T-helper 1 cell treated with Interleukin-12 subunit alpha and Interleukin-12 subunit beta and Interleukin-4 antibody, amounts not matched to agents 30 ng/mL and 1 ng/mL, for 36 hours (primary cell): Measurements from ENCODE around the gene APAF1. TPM values are rescaled to one million over a fixed set of nuclear protein-coding genes. Genes with fewer than 3 reads are reported as not detected.

Experiments
- intact Hi-C: fragments of 100-400 bp; cut with micrococcal nuclease; formaldehyde crosslinking; loops from one replicate; pipeline ENCODE4 v1.15.1; 2024
- total RNA-seq: library from RNA; stranded (reverse); gene quantifications from 2 replicates; pipeline ENCODE4 v1.2.3, GENCODE V29; 2022

Gene APAF1
- total RNA-seq, 1 donor from 2014 or later: 32.0 TPM

DNA sequence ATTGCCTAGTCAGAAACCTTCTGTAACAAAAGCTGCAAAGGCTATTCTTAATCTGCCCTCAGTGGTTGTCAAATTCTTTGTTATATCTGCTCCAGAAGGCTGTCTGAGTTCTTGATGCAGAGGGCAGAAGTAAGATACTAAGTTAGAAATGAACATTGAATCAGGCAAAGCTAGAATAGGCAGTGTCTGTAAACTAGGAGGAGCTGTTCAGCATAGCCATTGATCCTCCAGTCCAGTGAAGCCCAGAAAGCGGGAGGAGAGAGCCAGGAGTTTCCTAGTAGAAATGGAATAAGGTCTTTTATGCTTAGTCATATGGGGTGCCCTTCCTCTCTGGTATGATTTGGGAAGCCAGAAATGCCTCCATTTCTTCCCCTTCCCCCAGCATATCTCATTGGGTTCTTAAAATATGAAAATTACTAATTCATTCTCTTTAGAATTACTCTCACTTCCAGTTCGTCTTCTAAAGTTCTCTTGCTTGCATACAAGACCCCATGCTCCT is 76.2 kb downstream of the APAF1 start:
- intact Hi-C loops: no loop called here

DNA sequence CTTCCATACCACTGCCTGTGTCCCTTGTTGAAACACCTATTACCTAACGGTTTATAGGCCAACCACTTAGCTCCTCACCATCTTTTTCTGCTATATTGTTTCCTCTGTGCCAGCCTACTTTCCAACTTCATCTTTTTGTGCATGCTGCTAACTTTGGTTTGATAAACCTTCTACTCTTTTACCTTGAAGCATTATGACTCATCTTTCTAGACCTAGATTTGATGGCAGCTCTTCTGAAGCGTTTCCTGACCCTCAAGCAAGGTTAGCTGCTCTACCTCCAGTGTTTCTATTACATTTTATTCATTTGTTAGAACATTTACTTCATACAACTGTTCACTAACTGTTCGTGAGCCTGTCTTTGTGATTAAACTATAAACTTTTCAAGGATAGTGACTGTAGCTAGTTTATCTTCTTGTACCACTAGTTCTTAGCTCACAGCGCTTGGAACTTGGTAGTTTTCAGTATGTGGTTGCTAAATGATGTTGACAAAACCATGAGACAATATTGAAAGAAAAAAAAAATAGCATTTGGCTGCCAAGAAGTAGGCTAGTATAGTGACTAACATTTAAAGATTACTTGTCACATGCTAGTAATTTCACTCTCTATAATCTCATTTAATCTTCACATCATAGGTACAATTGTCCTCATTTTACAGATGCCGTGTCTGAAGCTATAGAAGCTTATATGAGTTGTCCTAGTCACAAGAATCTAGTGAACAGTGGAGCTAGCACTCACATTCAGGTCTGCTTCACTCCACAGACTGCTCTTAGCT is 79.5 kb downstream of the APAF1 start:
- intact Hi-C loops: loop anchor here (2.0 kb wide), 2 partner anchors 26 to 214 kb away; no protein-coding TSS in a partner anchor

DNA sequence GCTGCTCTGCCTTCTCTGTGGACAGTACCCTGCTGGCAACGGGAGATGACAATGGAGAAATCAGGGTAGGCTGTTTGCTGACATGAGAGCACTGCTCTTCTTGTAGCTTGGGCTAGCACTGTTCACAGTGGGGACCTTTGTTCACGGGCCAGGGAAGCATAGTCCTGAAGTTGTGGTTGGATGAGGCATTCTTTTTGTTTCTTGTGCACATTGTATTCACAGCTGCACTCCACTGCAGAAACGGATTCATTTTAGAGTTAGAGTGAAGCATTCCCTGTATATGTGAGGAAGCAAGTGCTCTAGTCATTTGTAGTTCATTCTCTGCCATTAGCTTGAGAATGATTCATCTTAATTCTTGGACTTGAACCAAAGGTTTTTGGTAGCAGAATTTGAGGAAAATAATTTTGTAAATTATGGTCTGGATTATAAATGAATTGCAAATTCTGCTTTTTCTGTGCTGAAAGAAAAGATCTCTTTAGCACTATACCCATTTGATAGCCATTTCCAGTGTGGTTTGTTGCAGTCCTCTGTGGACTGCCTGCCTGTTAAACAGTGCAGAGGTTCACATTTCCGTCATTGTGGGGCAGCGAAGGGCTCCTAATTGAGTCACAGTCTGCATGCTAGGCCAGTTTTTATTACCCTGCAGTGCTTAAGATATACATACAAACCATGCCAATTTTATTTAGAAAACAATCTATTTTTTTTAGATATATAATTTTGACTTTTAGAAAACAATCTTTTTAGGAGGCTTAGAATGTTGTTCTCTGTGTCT is 80.6 kb downstream of the APAF1 start:
- intact Hi-C loops: loop anchor here (1.0 to 2.0 kb wide), 4 partner anchors 18 to 273 kb away; no protein-coding TSS in a partner anchor

DNA sequence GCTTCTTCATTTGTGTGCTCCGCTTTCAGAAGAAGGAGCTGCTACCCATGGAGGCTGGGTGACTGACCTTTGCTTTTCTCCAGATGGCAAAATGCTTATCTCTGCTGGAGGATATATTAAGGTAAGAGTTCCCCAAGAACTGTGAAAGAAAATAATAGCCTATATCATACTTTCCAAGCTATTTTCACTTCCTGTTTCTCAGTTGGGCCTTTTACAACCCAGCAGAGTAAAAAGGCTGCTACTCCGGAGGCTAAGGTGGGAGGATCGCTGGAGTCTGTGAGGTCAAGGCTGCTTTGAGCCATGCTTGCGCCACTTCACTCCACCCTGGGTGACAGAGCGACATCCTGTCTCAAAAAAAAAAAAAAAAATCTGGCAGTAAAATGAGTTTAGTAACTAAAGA is 82.1 kb downstream of the APAF1 start:
- intact Hi-C loops: no loop called here

DNA sequence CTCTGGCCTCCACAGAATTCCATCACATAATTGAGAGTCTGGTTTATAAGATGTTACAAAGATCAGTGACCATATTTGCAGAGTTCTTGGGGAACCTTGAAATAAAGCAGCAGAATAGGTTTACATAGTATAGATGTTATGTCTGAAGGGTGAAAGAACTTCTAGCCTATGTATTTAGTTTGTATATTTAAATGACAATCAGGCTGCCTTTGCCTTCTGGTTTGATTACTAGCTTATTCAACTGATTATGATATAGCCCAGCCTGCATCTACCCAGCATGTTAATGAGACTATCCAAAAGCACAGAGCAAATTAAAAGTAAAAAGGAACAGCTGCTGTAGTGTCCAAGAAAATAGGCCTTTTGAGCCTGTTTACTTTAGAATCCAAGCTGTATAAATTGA is 85.3 kb downstream of the APAF1 start:
- intact Hi-C loops: no loop called here

DNA sequence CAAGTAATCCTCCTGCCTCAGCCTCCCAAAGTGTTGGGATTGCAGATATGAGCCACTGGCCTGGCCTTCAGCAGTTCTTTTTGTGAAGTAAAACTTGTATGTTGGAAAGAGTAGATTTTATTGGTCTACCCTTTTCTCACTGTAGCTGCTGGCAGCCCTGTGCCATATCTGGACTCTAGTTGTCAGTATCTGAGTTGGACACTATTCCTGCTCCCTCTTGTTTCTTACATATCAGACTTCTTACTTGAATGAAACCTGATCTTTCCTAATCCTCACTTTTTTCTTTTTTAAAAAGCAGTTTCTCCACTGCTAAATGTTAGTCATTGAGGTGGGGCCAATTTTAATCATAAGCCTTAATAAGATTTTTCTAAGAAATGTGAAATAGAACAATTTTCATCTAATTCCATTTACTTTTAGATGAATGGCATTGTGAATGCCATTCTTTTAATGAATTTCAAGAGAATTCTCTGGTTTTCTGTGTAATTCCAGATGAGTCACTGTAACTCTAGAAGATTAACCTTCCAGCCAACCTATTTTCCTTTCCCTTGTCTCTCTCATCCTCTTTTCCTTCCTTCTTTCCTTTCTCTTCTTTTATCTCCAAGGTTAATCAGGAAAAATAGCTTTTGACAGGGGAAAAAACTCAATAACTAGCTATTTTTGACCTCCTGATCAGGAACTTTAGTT is 88.7 kb downstream of the APAF1 start:
- intact Hi-C loops: no loop called here

GRCh38 chr12:98735821-98736220 is 90.7 kb downstream of the APAF1 start:
- intact Hi-C loops: no loop called here

DNA sequence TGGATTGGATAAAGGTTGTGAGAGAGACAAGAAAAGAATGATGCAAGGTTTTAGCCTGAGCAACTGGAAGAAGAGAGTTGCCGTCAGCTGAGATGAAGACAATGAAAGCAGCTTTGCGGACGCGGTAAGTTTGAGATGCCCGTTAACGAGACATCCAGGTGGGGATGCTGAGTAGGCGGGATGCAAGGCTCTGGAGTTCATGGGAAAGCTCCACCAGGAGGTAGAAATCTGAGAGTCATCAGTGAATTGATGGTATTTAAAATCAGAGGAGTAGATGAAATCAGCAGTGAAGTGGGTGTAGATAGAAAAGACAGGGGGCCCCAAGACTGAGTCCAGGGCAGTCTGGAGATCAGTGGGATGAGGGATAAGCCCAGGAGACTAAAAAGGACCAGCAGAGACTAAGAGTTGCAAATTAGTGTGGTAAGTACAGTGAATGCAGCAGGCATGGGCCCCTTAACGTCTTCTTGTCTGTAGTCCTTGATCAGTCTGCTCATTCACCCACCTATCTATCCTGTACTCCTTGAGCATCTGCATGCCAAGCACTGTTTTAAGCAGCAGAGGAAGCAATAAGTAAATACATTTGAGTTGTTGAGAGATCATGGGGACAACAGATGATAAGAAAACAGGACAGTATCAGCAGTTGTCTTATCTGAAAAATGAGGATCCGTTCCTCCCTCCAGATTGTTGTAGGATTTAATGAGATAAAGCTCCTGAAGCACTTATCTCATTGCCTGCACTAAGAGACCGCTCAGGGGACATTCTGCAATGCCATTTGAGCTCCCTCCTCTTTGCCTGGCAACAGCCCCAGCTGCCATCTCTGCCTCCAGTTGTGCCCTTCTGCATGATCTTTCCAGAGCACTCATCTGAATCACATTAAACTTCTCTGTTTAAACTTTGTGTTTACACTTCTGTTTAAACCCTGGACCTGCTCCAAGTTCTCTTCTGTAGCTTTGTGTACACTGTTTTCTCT is 91.5 kb downstream of the APAF1 start:
- intact Hi-C loops: no loop called here

DNA sequence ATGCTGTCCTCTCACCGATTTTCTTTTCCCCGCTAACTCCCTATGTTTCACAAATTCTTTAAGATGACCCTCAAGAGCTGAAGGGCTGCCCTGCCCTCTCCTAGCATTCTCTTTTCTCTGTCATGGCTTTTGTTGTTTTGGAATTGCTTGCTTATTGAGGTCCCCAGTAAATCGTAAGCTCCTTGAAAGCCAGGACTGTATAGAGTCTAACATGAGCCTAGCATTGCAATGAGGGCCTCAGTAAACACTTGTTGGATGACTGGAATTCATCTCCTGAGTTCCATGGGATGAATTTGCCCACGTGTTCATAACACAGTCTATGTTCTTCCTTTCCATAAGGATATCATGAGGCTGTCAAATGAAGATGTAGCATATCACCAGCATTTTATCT is 92.2 kb downstream of the APAF1 start:
- intact Hi-C loops: no loop called here

DNA sequence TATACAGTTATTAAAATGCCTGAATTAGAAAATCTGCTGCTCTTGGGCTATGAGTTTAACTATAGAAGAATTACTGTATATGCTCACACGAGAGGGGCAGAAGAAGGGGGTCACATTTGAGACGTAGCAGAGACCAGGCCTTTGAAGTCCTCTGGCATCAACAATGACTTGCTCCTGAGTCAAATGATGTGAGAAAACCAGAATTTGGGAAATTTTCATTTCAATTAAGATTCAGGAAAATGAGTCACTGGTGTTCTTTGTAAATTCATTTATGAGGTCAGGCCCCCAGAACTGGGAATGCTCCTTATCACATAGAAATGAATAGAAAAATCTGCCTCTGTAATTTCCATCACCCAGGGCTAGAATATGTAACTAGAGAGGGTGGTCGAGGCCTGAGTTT is 92.9 kb downstream of the APAF1 start:
- intact Hi-C loops: no loop called here

DNA sequence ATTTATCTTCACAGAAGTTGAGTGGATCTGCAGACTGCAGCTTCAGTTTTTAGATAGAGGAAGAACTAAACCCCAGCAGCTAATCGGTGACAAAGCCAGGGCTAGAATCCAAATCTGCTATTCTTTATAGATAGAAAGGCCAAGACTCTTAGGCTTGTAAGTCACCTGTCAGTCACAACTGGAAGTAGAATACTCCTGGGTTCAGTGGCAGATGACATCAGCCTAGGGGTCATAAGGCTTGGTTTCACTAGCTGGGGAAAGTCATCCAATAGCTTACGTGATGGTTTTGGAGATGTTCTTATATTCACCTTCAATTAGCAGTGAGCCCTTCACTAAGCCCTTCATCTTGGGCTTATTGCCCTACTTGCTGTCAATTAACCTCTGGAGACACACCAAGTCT is 93.4 kb downstream of the APAF1 start:
- intact Hi-C loops: no loop called here

GRCh38 chr12:98740751-98741150 is 95.7 kb downstream of the APAF1 start:
- intact Hi-C loops: loop anchor here (2.0 to 10.0 kb wide), 4 partner anchors 14 to 238 kb away; partner anchors contain the start of gene APAF1

GRCh38 chr12:98741196-98741555 is 96.1 kb downstream of the APAF1 start:
- intact Hi-C loops: loop anchor here (2.0 to 10.0 kb wide), 4 partner anchors 14 to 239 kb away; partner anchors contain the start of gene APAF1

DNA sequence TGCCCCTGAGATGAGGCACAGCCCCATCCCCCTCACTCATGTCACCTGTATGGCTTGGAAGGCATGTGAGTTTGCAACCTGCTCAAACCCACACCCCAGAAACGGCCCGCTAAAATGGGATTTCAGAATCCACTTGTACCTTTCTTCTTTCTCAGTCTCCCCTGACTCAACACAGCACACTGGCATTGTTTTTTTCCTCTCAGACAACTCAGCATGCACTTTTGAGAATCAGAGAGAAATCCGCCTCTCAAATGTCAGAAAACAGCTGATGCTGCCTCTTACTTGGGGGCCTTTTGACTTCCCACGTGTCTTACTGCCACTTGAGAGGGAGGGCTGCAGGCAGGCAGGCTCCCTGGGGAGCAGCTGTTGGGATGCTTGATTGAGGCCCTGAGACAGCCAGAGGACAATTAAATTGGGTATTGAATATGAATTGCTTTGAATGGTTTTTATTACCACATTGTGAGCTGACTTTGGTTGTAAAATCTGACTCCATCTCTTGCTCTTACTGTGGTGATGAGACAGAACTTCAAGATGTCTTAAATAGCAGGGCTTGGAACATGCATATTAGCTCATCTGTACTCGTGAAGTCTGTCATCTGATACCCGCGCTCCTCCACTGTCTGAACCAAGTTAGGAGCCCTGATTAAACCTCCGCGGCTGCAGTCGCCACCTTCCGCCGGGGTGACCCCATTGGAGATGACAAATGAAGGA is 96.6 kb downstream of the APAF1 start:
- intact Hi-C loops: loop anchor here (2.0 to 10.0 kb wide), 5 partner anchors 13 to 239 kb away; partner anchors contain the start of genes APAF1 and SLC25A3

GRCh38 chr12:98743362-98743953 is 98.4 kb downstream of the APAF1 start:
- intact Hi-C loops: loop anchor here (1.0 to 10.0 kb wide), 6 partner anchors 17 to 241 kb away; partner anchors contain the start of genes APAF1 and SLC25A3

DNA sequence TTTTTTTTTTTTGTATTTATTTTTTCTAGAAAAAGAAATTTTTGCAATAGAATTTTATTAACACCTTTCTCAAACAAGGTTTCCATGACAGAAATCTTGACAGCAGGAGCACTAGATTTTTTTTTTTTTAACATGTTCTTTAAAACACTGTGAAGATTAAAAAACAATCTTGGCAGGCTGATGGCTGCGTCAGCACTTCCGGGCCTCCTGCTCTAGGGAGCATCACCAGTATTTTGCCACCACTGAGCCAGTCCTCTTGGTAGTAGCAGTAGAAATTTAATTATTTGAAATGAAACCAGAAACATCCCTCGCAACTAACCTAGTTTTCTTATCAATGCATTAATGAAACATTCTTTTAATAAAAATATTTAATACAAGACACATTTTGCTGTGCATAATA is 99.6 kb downstream of the APAF1 start:
- intact Hi-C loops: loop anchor here (5.0 to 10.0 kb wide), 3 partner anchors 97 to 242 kb away; partner anchors contain the start of gene APAF1

- intact Hi-C loops: loop anchor here (1.0 to 10.0 kb wide), 2 partner anchors 9 to 181 kb away; no protein-coding TSS in a partner anchor
Measured at GRCh38 chr12:98745578-98746391, 100.7 kb downstream of the APAF1 start.

- intact Hi-C loops: loop anchor here (10.0 kb wide), 1 partner anchor 184 kb away; no protein-coding TSS in a partner anchor
Measured at GRCh38 chr12:98748463-98748862, 103.4 kb downstream of the APAF1 start.
